ENCODE results near the gene SLC9A5.

Gene SLC9A5

GRCh38 chr16:67294938-67295361, 46.2 kb downstream of the SLC9A5 start:
- no peak for TF ChIP-seq EZH2 (IDR thresholded peaks at IDR 0.05; ENCODE audit: borderline replicate concordance, low read length)
- no peak for TF ChIP-seq CTCF (IDR thresholded peaks at IDR 0.05; ENCODE audit: low read length)
- no peaks in the 10 kb centered on the region for H3K9me2 ChIP-seq (ENCODE audit: low read depth, low read length)
- no peaks in the 10 kb centered on the region for H3F3A ChIP-seq (ENCODE audit: insufficient read depth, low read length)
- no peaks in the 10 kb centered on the region for H3K4me1 ChIP-seq (ENCODE audit: insufficient read depth, low read length, severe bottlenecking)
- no peak overlapping the region for H3K9ac ChIP-seq (ENCODE audit: low read length)
- H3K27ac ChIP-seq (ENCODE audit: low read depth, low read length, poor library complexity, severe bottlenecking): no peak overlapping the region
- peaks cover 5% of the 10 kb centered on the region; the same call in 1 of the 2 replicates for H3K27me3 ChIP-seq (ENCODE audit: insufficient read depth, low read length)
- no peaks in the 10 kb centered on the region for H3K36me3 ChIP-seq (ENCODE audit: insufficient read depth, low read length)
- no peaks in the 10 kb centered on the region for H4K20me1 ChIP-seq (ENCODE audit: insufficient read depth, low read length)
- H2AFZ ChIP-seq (ENCODE audit: low read length): no peak overlapping the region
- no peaks in the 10 kb centered on the region for H3K79me2 ChIP-seq (ENCODE audit: insufficient read depth, low read length)
- H3K4me3 ChIP-seq (ENCODE audit: low read depth, low read length, poor library complexity, severe bottlenecking): no peak overlapping the region
- H3K9me3 ChIP-seq (ENCODE audit: low read length): no peaks in the 10 kb centered on the region
- no peak overlapping the region for H3K4me2 ChIP-seq (ENCODE audit: low read length)

- Histone ChIP-seq H3K9me3 (ENCODE audit: low read length) (no peaks in the 10 kb centered on the region), H2AFZ (ENCODE audit: low read length) (no peak overlapping the region), H3K9ac (ENCODE audit: low read length) (no peak overlapping the region), H3K27ac (ENCODE audit: low read depth, low read length, poor library complexity, severe bottlenecking) (no peak overlapping the region), H4K20me1 (ENCODE audit: insufficient read depth, low read length) (no peaks in the 10 kb centered on the region), H3K27me3 (ENCODE audit: insufficient read depth, low read length) (peaks cover 8% of the 10 kb centered on the region; the same call in 1 of the 2 replicates), H3K9me2 (ENCODE audit: low read depth, low read length) (no peaks in the 10 kb centered on the region), H3K36me3 (ENCODE audit: insufficient read depth, low read length) (no peaks in the 10 kb centered on the region), H3K79me2 (ENCODE audit: insufficient read depth, low read length) (no peaks in the 10 kb centered on the region), H3K4me2 (ENCODE audit: low read length) (no peak overlapping the region), H3K4me3 (ENCODE audit: low read depth, low read length, poor library complexity, severe bottlenecking) (no peak overlapping the region), H3F3A (ENCODE audit: insufficient read depth, low read length) (no peaks in the 10 kb centered on the region), H3K4me1 (ENCODE audit: insufficient read depth, low read length, severe bottlenecking) (no peaks in the 10 kb centered on the region)
- no peak for TF ChIP-seq CTCF (IDR thresholded peaks at IDR 0.05; ENCODE audit: low read length)
These were observed 47.6 kb downstream of the SLC9A5 start for GRCh38 chr16:67296420-67296819.

GRCh38 chr16:67298277-67298676, 49.5 kb downstream of the SLC9A5 start:
- Histone ChIP-seq H3K9ac (ENCODE audit: low read length) (no peak overlapping the region), H3F3A (ENCODE audit: insufficient read depth, low read length) (no peaks in the 10 kb centered on the region), H4K20me1 (ENCODE audit: insufficient read depth, low read length) (no peaks in the 10 kb centered on the region), H3K27me3 (ENCODE audit: insufficient read depth, low read length) (peaks cover 11% of the 10 kb centered on the region; the same call in 1 of the 2 replicates), H3K9me2 (ENCODE audit: low read depth, low read length) (no peaks in the 10 kb centered on the region), H3K4me3 (ENCODE audit: low read depth, low read length, poor library complexity, severe bottlenecking) (no peak overlapping the region), H2AFZ (ENCODE audit: low read length) (no peak overlapping the region), H3K79me2 (ENCODE audit: insufficient read depth, low read length) (no peaks in the 10 kb centered on the region), H3K4me1 (ENCODE audit: insufficient read depth, low read length, severe bottlenecking) (no peaks in the 10 kb centered on the region), H3K36me3 (ENCODE audit: insufficient read depth, low read length) (no peaks in the 10 kb centered on the region), H3K9me3 (ENCODE audit: low read length) (no peaks in the 10 kb centered on the region), H3K4me2 (ENCODE audit: low read length) (no peak overlapping the region), H3K27ac (ENCODE audit: low read depth, low read length, poor library complexity, severe bottlenecking) (no peak overlapping the region)
- TF ChIP-seq EZH2 (IDR thresholded peaks at IDR 0.05; ENCODE audit: borderline replicate concordance, low read length): no peak
- no peak for TF ChIP-seq CTCF (IDR thresholded peaks at IDR 0.05; ENCODE audit: low read length)
